K562 (cell line): Measurements from ENCODE around the gene TRIM24.

Source experiments
- CBX1 ChIP-seq: sonication (generic); IDR thresholded peaks from 2 replicates; pipeline ENCODE4 v1.6.1; 2016; ENCODE audit warnings: antibody characterized with exemption, low read depth, mild to moderate bottlenecking
- KLF1 ChIP-seq: fragments of 450-650 bp; IDR thresholded peaks from 2 replicates; pipeline ENCODE4 v1.6.1; 2016; ENCODE audit warnings: missing genetic modification characterization, missing compliant biosample characterization
- NR1H2 ChIP-seq: sonication (generic); formaldehyde crosslinking; IDR thresholded peaks from 2 replicates; pipeline ENCODE4 v1.4.0; 2020; ENCODE audit warnings: mild to moderate bottlenecking, missing genetic modification reagents
- NRF1 ChIP-seq, 2 experiments: fragments of 450-650 bp; IDR thresholded peaks in 1 of 2; conservative IDR thresholded peaks in 1 of 2; 2 replicates each; pipeline ENCODE4 v1.6.1; 2014; ENCODE audit warnings: mild to moderate bottlenecking in 2 of 2
- POLR2AphosphoS2 ChIP-seq: IDR thresholded peaks from 2 replicates; pipeline ENCODE4 v1.6.1; 2012; ENCODE audit warnings: low read length, improper control_type of control experiment
- TCF7L2 ChIP-seq: fragments of 150-350 bp; IDR thresholded peaks from 2 replicates; pipeline ENCODE4 v1.6.1; 2016; ENCODE audit warnings: low read depth, mild to moderate bottlenecking, low read length, moderate library complexity
- ZNF274 ChIP-seq: IDR thresholded peaks from 2 replicates; pipeline ENCODE4 v1.6.1; 2011; ENCODE audit warnings: low read depth, mild to moderate bottlenecking, low read length, moderate library complexity, borderline replicate concordance
- TF ChIP-seq, protein P1 (sequence below): fragments of 250-450 bp; sonication (Bioruptor Pico); IDR thresholded peaks from 2 replicates; pipeline ENCODE4 v1.5.0; 2021
- TF ChIP-seq, protein P2 (sequence below), 3 experiments: IDR thresholded peaks in 2 of 3; conservative IDR thresholded peaks in 1 of 3; 2 replicates each; pipeline ENCODE4 v1.5.1; 2011 to 2012; ENCODE audit warnings: low read length in 3 of 3, mild to moderate bottlenecking in 3 of 3, control low read depth in 2 of 3, improper control_type of control experiment in 1 of 3, inconsistent platforms in 1 of 3, low read depth in 1 of 3, mixed read lengths in 1 of 3, moderate library complexity in 1 of 3; ENCODE audit not compliant: insufficient read depth in 2 of 3
- TF ChIP-seq, protein P3 (sequence below): sonication (generic); formaldehyde crosslinking; IDR thresholded peaks from 2 replicates; pipeline ENCODE4 v1.8.0; 2022; ENCODE audit warnings: mild to moderate bottlenecking, missing genetic modification reagents, borderline replicate concordance

DNA sequence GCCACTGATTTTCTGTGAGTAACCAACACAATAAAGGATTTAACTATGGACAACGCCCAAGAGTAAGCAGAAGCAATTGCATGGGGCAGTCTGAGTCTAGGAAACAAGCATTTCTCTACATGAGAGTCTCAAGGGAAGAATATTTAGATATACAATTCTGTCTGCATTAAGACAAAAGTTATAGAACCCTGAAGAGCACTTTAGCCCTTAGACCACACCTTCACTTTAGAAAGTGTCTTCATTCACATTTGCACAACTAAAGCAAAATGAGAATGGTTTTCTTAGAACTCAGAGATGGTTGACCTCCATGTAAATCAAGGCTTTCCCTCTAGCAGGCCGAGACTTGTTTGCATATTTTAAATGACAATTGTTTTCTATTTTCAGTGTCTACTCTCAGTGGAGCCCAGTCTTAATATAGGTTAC, 25.5 kb upstream of the TRIM24 start:
- TF ChIP-seq KLF1 (tag) (no peak), NRF1 (conservative IDR thresholded peaks at IDR 0.05 in 1 of 2, IDR thresholded peaks at IDR 0.05 in 1 of 2) (no peak), TCF7L2 (no peak), CBX1 (no peak), ZNF274 (no peak), NR1H2 (no peak), POLR2AphosphoS2 (no peak)
- TF ChIP-seq, protein P1, sequence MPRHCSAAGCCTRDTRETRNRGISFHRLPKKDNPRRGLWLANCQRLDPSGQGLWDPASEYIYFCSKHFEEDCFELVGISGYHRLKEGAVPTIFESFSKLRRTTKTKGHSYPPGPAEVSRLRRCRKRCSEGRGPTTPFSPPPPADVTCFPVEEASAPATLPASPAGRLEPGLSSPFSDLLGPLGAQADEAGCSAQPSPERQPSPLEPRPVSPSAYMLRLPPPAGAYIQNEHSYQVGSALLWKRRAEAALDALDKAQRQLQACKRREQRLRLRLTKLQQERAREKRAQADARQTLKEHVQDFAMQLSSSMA (CRISPR knock-in tag): no peak
- TF ChIP-seq, protein P2, sequence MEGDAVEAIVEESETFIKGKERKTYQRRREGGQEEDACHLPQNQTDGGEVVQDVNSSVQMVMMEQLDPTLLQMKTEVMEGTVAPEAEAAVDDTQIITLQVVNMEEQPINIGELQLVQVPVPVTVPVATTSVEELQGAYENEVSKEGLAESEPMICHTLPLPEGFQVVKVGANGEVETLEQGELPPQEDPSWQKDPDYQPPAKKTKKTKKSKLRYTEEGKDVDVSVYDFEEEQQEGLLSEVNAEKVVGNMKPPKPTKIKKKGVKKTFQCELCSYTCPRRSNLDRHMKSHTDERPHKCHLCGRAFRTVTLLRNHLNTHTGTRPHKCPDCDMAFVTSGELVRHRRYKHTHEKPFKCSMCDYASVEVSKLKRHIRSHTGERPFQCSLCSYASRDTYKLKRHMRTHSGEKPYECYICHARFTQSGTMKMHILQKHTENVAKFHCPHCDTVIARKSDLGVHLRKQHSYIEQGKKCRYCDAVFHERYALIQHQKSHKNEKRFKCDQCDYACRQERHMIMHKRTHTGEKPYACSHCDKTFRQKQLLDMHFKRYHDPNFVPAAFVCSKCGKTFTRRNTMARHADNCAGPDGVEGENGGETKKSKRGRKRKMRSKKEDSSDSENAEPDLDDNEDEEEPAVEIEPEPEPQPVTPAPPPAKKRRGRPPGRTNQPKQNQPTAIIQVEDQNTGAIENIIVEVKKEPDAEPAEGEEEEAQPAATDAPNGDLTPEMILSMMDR (IDR thresholded peaks at IDR 0.05 in 2 of 3, conservative IDR thresholded peaks at IDR 0.05 in 1 of 3; ENCODE audit: insufficient read depth in 2 of 3, low read depth in 1 of 3, low read length in 3 of 3): no peak
- TF ChIP-seq, protein P3, sequence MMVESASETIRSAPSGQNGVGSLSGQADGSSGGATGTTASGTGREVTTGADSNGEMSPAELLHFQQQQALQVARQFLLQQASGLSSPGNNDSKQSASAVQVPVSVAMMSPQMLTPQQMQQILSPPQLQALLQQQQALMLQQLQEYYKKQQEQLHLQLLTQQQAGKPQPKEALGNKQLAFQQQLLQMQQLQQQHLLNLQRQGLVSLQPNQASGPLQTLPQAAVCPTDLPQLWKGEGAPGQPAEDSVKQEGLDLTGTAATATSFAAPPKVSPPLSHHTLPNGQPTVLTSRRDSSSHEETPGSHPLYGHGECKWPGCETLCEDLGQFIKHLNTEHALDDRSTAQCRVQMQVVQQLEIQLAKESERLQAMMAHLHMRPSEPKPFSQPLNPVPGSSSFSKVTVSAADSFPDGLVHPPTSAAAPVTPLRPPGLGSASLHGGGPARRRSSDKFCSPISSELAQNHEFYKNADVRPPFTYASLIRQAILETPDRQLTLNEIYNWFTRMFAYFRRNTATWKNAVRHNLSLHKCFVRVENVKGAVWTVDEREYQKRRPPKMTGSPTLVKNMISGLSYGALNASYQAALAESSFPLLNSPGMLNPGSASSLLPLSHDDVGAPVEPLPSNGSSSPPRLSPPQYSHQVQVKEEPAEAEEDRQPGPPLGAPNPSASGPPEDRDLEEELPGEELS (CRISPR knock-in tag): no peak
